GM18507 (cell line): Measurements from ENCODE around the gene STX18.

ENCODE experiments used
- DNase-seq: peaks from one replicate; pipeline ENCODE4 v3.0.0; 2011; ENCODE audit warnings: low read depth; ENCODE audit not compliant: insufficient read length; ENCODE audit errors: extremely low spot score
- FAIRE-seq: peaks from 2 replicates; lab custom pipeline; 2011; peaks lifted over from hg19 to GRCh38; lab: Jason Lieb, UNC

Gene STX18

GRCh38 chr4:4457803-4458553 is 83.9 kb downstream of the STX18 start:
- no peak for FAIRE-seq

GRCh38 chr4:4456816-4457578 is 84.9 kb downstream of the STX18 start:
- DNase-seq (no peak), FAIRE-seq (no peak)

More at GRCh38 chr4:4457803-4458553, 83.9 kb downstream of the STX18 start:
- no peak for DNase-seq

GRCh38 chr4:4456351-4456750 is 85.5 kb downstream of the STX18 start:
- FAIRE-seq, result no peak

GRCh38 chr4:4455210-4455865 is 86.5 kb downstream of the STX18 start:
- DNase-seq, result no peak

More at GRCh38 chr4:4456351-4456750, 85.5 kb downstream of the STX18 start:
- DNase-seq, result no peak

GRCh38 chr4:4446434-4446833 is 95.4 kb downstream of the STX18 start:
- FAIRE-seq, result no peak
- no peak for DNase-seq

More at GRCh38 chr4:4455210-4455865, 86.5 kb downstream of the STX18 start:
- peak; percentile 84 for FAIRE-seq

- DNase-seq (no peak), FAIRE-seq (no peak)
Measured at GRCh38 chr4:4443821-4444220, 98.0 kb downstream of the STX18 start.

GRCh38 chr4:4440333-4441061 is 101.4 kb downstream of the STX18 start:
- FAIRE-seq (peak; percentile 56), DNase-seq (no peak)

- DNase-seq, result no peak
- FAIRE-seq, result no peak
Measured at GRCh38 chr4:4439782-4440181, 102.1 kb downstream of the STX18 start.

GRCh38 chr4:4438891-4439290 is 103.0 kb downstream of the STX18 start:
- FAIRE-seq, result no peak
- DNase-seq, result no peak

- no peak for FAIRE-seq
- no peak for DNase-seq
Measured at GRCh38 chr4:4437798-4438470, 103.9 kb downstream of the STX18 start.

GRCh38 chr4:4436244-4436823 is 105.5 kb downstream of the STX18 start:
- no peak for FAIRE-seq
- no peak for DNase-seq

- no peak for FAIRE-seq
Measured at GRCh38 chr4:4433941-4434340, 107.9 kb downstream of the STX18 start.

GRCh38 chr4:4432341-4433125 is 109.3 kb downstream of the STX18 start:
- DNase-seq, result no peak
- no peak for FAIRE-seq

More at GRCh38 chr4:4433941-4434340, 107.9 kb downstream of the STX18 start:
- DNase-seq, result no peak

GRCh38 chr4:4430492-4431195 is 111.2 kb downstream of the STX18 start:
- FAIRE-seq, result peak; percentile 74
- DNase-seq, result peak; percentile 26

GRCh38 chr4:4428966-4429875 is 112.6 kb downstream of the STX18 start:
- no peak for FAIRE-seq

GRCh38 chr4:4427886-4428285 is 114.0 kb downstream of the STX18 start:
- DNase-seq (no peak), FAIRE-seq (no peak)

More at GRCh38 chr4:4428966-4429875, 112.6 kb downstream of the STX18 start:
- no peak for DNase-seq
